HepG2 (cell line): ENCODE results near the gene TXNL4A. TPM values are rescaled to one million over a fixed set of nuclear protein-coding genes. Genes with fewer than 3 reads are reported as not detected.

Source experiments
- BORCS8-MEF2B ChIP-seq: sonication (generic); formaldehyde crosslinking; IDR thresholded peaks from 2 replicates; pipeline ENCODE4 v1.8.0; 2022; ENCODE audit warnings: mild to moderate bottlenecking, missing genetic modification reagents
- GLI4 ChIP-seq: sonication (generic); formaldehyde crosslinking; IDR thresholded peaks from 2 replicates; pipeline ENCODE4 v1.5.1; 2020; ENCODE audit warnings: missing genetic modification reagents, mild to moderate bottlenecking, moderate library complexity, borderline replicate concordance
- HMG20B ChIP-seq: conservative IDR thresholded peaks from 2 replicates; pipeline ENCODE4 v1.6.1; 2016; ENCODE audit warnings: missing genetic modification reagents, missing compliant biosample characterization
- HOXA5 ChIP-seq: sonication (generic); formaldehyde crosslinking; IDR thresholded peaks from 2 replicates; pipeline ENCODE4 v1.4.0; 2020; ENCODE audit warnings: missing genetic modification reagents
- NCOA2 ChIP-seq: sonication (generic); formaldehyde crosslinking; IDR thresholded peaks from 2 replicates; pipeline ENCODE4 v1.8.0; 2022; ENCODE audit warnings: inconsistent platforms
- PBX2 ChIP-seq: IDR thresholded peaks from 2 replicates; pipeline ENCODE4 v1.6.1; 2016; ENCODE audit warnings: control low read depth
- RCOR2 ChIP-seq: IDR thresholded peaks from 2 replicates; pipeline ENCODE4 v1.6.1; 2016; ENCODE audit warnings: missing biosample characterization, missing genetic modification reagents
- SOX6 ChIP-seq, 2 experiments: fragments of 450-650 bp in 1 of 2; sonication (generic) in 1 of 2; formaldehyde crosslinking in 1 of 2; IDR thresholded peaks; 2 replicates each; pipeline versions ENCODE4 v1.4.0 to v1.6.1; 2017 to 2020; ENCODE audit warnings: antibody characterized with exemption in 1 of 2, mild to moderate bottlenecking in 1 of 2, missing genetic modification reagents in 1 of 2
- SP140L ChIP-seq: sonication (generic); formaldehyde crosslinking; IDR thresholded peaks from 2 replicates; pipeline ENCODE4 v1.4.0; 2020; ENCODE audit warnings: missing genetic modification reagents, borderline replicate concordance
- TFDP1 ChIP-seq: IDR thresholded peaks from 2 replicates; pipeline ENCODE4 v1.6.1; 2016; ENCODE audit warnings: missing compliant biosample characterization, missing genetic modification reagents, borderline replicate concordance
- YEATS4 ChIP-seq: sonication (generic); formaldehyde crosslinking; IDR thresholded peaks from 2 replicates; pipeline ENCODE4 v1.4.0; 2020; ENCODE audit warnings: missing genetic modification reagents, borderline replicate concordance
- ZNF263 ChIP-seq: sonication (generic); formaldehyde crosslinking; IDR thresholded peaks from 2 replicates; pipeline ENCODE4 v1.4.0; 2020; ENCODE audit warnings: missing genetic modification reagents
- ZNF564 ChIP-seq: sonication (generic); formaldehyde crosslinking; IDR thresholded peaks from 2 replicates; pipeline ENCODE4 v1.8.1; 2023; ENCODE audit warnings: mild to moderate bottlenecking, missing genetic modification reagents
- ZNF567 ChIP-seq: sonication (generic); formaldehyde crosslinking; IDR thresholded peaks from 2 replicates; pipeline ENCODE4 v1.8.1; 2023; ENCODE audit warnings: mild to moderate bottlenecking, missing genetic modification reagents, borderline replicate concordance
- ZNF605 ChIP-seq: sonication (generic); formaldehyde crosslinking; IDR thresholded peaks from 2 replicates; pipeline ENCODE4 v1.8.0; 2022; ENCODE audit warnings: mild to moderate bottlenecking, missing genetic modification reagents
- ZNF704 ChIP-seq: sonication (generic); formaldehyde crosslinking; IDR thresholded peaks from 2 replicates; pipeline ENCODE4 v1.8.1; 2023; ENCODE audit warnings: mild to moderate bottlenecking, inconsistent platforms, moderate library complexity, missing genetic modification reagents, borderline replicate concordance
- polyA plus RNA-seq, 8 experiments: library from polyadenylated mRNA; depleted of rRNA in 3 of 8; stranded (reverse) in 7 of 8; unstranded in 1 of 8; fragments of >200 nt; fragmentation: Illumina TruSeq in 4 of 8; extraction: Trizol in 4 of 8; gene quantifications; 2 replicates each; pipeline versions ENCODE4 v1.2.1 to v1.2.3, GENCODE V29; 2011 to 2016; ENCODE audit warnings: low read depth in 4 of 8, missing spikeins in 1 of 8, mixed read lengths in 1 of 8; ENCODE audit not compliant: insufficient read depth in 1 of 8
- total RNA-seq, 5 experiments: library from RNA; depleted of rRNA; stranded (reverse); fragments of >200 nt; fragmentation: Illumina TruSeq; extraction: Trizol; gene quantifications; 2 replicates each; pipeline ENCODE4 v1.2.3, GENCODE V29; 2016; ENCODE audit warnings: low read depth in 1 of 5
- TF ChIP-seq, protein P1 (sequence below): sonication (generic); formaldehyde crosslinking; IDR thresholded peaks from 2 replicates; pipeline ENCODE4 v1.5.0; 2020; ENCODE audit warnings: missing genetic modification reagents
- TF ChIP-seq, protein P2 (sequence below): sonication (generic); formaldehyde crosslinking; IDR thresholded peaks from 2 replicates; pipeline ENCODE4 v1.4.0; 2020; ENCODE audit warnings: missing genetic modification reagents
- TF ChIP-seq, protein P3 (sequence below): sonication (generic); formaldehyde crosslinking; IDR thresholded peaks from 2 replicates; pipeline ENCODE4 v1.5.1; 2020; ENCODE audit warnings: mild to moderate bottlenecking, moderate library complexity, missing genetic modification reagents

TXNL4A gene
- total and polyA plus RNA-seq, 2 of the 13 experiments (the other 11 are each of a cell fraction or from before 2014, with no cell fraction given), result 172 to 202 TPM

DNA sequence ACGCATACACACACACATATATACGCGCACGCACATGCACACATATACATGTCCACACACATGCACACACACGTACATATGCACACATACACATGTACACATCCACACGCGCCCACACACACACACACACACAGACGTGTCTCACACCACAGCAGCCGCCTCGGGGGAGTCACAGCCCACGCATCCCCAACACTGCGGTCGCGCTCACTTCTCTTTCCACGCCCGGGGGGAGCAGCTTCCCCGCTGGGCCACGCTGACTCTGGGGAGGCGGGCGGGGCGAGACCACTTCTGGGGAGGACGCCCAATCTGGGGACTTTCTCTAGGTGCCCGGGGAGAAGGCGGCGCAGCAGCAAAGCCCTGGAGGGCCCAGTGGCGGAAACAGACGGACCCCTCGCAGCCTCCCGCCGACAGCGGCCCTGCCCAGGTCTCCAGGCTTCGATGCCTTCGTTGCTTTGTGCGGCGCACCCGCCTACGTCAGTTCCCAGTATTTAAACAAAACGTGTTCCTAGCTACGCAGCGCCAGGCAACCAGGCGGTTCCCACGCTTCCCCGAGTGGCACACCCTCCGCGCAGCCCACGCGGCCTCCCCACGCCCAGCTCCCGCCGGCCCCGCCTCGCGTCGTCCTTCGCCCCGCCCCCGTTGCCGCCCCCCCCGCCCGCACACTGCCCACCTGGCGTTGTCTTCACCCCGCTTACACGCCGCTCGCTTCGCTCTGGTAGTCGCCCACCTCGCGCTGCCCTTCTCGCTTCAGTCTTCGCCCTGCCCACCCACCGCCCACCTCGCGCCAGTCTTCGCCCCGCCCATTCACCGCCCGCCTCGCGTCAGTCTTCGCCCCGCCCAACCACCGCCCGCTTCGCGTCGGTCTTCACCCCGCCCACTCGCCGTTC lies 45.1 kb upstream of the TXNL4A start (continued):
- no peak for TF ChIP-seq SP140L
- TF ChIP-seq ZNF263, result no peak
- no peak for TF ChIP-seq SOX6 (IDR thresholded peaks at IDR 0.05)
- no peak for TF ChIP-seq SOX6 (CRISPR knock-in tag; IDR thresholded peaks at IDR 0.05)
- TF ChIP-seq ZNF564 (CRISPR knock-in tag), result no peak
- no peak for TF ChIP-seq RCOR2 (CRISPR knock-in tag)
- TF ChIP-seq ZNF704 (CRISPR knock-in tag), result no peak
- TF ChIP-seq PBX2 (CRISPR knock-in tag), result 0 out of 2 replicates have a peak, but pooled peaks have one; percentile 16
- no peak for TF ChIP-seq HMG20B (CRISPR knock-in tag)
- TF ChIP-seq GLI4 (CRISPR knock-in tag), result no peak
- TF ChIP-seq, protein P1, sequence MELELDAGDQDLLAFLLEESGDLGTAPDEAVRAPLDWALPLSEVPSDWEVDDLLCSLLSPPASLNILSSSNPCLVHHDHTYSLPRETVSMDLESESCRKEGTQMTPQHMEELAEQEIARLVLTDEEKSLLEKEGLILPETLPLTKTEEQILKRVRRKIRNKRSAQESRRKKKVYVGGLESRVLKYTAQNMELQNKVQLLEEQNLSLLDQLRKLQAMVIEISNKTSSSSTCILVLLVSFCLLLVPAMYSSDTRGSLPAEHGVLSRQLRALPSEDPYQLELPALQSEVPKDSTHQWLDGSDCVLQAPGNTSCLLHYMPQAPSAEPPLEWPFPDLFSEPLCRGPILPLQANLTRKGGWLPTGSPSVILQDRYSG (CRISPR knock-in tag), result no peak
- no peak for TF ChIP-seq BORCS8-MEF2B (CRISPR knock-in tag)
- TF ChIP-seq ZNF567 (CRISPR knock-in tag), result no peak
- TF ChIP-seq, protein P2, sequence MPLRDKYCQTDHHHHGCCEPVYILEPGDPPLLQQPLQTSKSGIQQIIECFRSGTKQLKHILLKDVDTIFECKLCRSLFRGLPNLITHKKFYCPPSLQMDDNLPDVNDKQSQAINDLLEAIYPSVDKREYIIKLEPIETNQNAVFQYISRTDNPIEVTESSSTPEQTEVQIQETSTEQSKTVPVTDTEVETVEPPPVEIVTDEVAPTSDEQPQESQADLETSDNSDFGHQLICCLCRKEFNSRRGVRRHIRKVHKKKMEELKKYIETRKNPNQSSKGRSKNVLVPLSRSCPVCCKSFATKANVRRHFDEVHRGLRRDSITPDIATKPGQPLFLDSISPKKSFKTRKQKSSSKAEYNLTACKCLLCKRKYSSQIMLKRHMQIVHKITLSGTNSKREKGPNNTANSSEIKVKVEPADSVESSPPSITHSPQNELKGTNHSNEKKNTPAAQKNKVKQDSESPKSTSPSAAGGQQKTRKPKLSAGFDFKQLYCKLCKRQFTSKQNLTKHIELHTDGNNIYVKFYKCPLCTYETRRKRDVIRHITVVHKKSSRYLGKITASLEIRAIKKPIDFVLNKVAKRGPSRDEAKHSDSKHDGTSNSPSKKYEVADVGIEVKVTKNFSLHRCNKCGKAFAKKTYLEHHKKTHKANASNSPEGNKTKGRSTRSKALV (CRISPR knock-in tag), result no peak
- peak; percentile 37; the same call in 1 of the 2 replicates for TF ChIP-seq ZNF605 (CRISPR knock-in tag)
- peak; percentile 69 for TF ChIP-seq YEATS4 (CRISPR knock-in tag)
- TF ChIP-seq, protein P3, sequence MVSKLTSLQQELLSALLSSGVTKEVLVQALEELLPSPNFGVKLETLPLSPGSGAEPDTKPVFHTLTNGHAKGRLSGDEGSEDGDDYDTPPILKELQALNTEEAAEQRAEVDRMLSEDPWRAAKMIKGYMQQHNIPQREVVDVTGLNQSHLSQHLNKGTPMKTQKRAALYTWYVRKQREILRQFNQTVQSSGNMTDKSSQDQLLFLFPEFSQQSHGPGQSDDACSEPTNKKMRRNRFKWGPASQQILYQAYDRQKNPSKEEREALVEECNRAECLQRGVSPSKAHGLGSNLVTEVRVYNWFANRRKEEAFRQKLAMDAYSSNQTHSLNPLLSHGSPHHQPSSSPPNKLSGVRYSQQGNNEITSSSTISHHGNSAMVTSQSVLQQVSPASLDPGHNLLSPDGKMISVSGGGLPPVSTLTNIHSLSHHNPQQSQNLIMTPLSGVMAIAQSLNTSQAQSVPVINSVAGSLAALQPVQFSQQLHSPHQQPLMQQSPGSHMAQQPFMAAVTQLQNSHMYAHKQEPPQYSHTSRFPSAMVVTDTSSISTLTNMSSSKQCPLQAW (CRISPR knock-in tag), result 0 out of 2 replicates have a peak, but pooled peaks have one; percentile 25
- no peak for TF ChIP-seq HOXA5 (CRISPR knock-in tag)
- TF ChIP-seq NCOA2 (CRISPR knock-in tag), result no peak
- TF ChIP-seq TFDP1 (CRISPR knock-in tag), result no peak
